ENCODE measurements around the gene CALML6.

CALML6 gene

DNA sequence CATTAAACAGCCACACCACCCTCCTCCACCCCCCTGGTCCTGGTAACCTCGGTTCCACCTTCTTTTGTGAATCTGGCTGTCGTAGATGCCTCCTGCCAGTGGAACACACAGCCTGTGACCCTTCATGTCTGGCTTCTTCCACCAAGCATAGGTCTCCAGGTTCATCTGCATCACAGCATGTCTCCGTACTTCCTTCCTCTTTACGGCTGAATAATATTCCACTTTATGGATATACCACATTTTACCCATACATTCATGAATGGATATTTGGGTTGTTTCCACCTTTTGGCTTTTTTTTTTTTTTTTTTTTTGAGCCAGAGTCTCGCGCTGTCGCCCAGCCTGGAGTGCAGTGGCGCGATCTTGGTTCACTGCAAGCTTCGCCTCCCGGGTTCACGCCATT is 11.8 kb upstream of the CALML6 start:
- no peak overlapping the region for H3K4me3 ChIP-seq (replicated peaks; ENCODE audit: low read depth, low read length)
- TF ChIP-seq, protein P1, sequence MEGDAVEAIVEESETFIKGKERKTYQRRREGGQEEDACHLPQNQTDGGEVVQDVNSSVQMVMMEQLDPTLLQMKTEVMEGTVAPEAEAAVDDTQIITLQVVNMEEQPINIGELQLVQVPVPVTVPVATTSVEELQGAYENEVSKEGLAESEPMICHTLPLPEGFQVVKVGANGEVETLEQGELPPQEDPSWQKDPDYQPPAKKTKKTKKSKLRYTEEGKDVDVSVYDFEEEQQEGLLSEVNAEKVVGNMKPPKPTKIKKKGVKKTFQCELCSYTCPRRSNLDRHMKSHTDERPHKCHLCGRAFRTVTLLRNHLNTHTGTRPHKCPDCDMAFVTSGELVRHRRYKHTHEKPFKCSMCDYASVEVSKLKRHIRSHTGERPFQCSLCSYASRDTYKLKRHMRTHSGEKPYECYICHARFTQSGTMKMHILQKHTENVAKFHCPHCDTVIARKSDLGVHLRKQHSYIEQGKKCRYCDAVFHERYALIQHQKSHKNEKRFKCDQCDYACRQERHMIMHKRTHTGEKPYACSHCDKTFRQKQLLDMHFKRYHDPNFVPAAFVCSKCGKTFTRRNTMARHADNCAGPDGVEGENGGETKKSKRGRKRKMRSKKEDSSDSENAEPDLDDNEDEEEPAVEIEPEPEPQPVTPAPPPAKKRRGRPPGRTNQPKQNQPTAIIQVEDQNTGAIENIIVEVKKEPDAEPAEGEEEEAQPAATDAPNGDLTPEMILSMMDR (IDR thresholded peaks at IDR 0.05; ENCODE audit: low read length, missing control alignments), result no peak
- DNase-seq (ENCODE audit: low read depth), result no peak

- DNase-seq (ENCODE audit: low read depth), result peak; percentile 83
- H3K4me3 ChIP-seq (replicated peaks; ENCODE audit: low read depth, low read length), result no peak overlapping the region
- TF ChIP-seq, protein P1 (IDR thresholded peaks at IDR 0.05; ENCODE audit: low read length, missing control alignments), result no peak
Measured at GRCh38 chr1:1906185-1907097, 8.6 kb upstream of the CALML6 start.

DNA sequence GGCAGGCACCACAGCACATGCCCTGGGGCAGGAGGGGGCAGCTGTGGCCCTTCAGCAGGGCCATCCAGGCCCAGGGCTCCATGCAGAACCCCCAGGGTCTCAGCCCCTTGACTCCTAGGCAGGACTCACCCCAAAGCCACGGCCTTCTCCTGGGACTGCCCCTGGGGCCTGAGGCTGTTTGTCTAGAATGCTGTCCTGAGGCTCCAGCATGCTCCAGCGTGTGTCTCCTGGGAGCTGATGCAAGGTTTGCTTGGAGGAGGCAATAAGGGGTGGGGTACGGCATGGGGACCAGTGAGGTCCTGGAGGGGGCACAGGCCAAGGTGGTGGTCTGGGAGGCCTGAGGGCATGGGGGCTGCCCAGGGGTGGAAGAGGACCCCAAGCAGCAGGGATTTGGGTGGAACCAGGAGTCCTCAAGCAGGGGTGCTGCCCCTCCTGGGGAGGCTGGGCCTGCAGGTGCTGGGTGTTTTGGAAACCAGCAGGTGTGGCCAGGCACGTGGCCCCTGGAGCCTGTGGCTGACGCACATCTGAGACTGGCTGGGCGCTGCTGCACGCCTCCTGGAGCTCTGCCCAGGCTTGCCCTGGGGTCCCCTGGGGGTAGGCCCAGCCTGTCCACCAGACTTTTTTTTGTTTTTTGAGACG is 7.8 kb upstream of the CALML6 start:
- no peak overlapping the region for H3K4me3 ChIP-seq (replicated peaks; ENCODE audit: low read depth, low read length)
- no peak for DNase-seq (ENCODE audit: low read depth)
- TF ChIP-seq, protein P1 (IDR thresholded peaks at IDR 0.05; ENCODE audit: low read length, missing control alignments), result no peak

- DNase-seq (ENCODE audit: low read depth), result no peak
- H3K4me3 ChIP-seq (replicated peaks; ENCODE audit: low read depth, low read length), result peak overlapping the region; percentile 64
- TF ChIP-seq, protein P1 (IDR thresholded peaks at IDR 0.05; ENCODE audit: low read length, missing control alignments), result no peak
Measured at GRCh38 chr1:1908506-1908791, 6.6 kb upstream of the CALML6 start.

DNA sequence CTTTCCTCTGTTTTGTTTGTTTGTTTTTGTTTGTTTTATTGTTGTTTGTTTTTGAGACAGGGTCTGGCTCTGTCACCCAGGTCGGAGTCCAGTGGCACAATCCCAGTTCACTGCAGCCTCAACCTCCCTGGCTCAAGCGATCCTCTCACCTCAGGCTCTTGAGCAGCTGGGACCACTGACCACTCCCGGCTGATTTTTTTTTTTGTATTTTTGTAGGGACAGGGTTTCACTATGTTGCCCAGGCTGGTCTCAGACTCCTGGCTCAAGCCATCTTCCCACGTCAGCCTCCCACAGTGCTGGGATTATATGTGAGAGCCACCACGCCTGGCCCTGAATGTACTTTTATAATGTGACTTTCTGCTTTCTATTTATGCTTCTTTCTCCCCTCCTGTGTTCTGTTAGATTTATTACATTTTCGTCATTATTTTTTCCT is 5.0 kb upstream of the CALML6 start:
- no peak for DNase-seq (ENCODE audit: low read depth)
- H3K4me3 ChIP-seq (replicated peaks; ENCODE audit: low read depth, low read length), result peak overlapping the region; percentile 53
- TF ChIP-seq, protein P1 (IDR thresholded peaks at IDR 0.05; ENCODE audit: low read length, missing control alignments), result no peak

DNA sequence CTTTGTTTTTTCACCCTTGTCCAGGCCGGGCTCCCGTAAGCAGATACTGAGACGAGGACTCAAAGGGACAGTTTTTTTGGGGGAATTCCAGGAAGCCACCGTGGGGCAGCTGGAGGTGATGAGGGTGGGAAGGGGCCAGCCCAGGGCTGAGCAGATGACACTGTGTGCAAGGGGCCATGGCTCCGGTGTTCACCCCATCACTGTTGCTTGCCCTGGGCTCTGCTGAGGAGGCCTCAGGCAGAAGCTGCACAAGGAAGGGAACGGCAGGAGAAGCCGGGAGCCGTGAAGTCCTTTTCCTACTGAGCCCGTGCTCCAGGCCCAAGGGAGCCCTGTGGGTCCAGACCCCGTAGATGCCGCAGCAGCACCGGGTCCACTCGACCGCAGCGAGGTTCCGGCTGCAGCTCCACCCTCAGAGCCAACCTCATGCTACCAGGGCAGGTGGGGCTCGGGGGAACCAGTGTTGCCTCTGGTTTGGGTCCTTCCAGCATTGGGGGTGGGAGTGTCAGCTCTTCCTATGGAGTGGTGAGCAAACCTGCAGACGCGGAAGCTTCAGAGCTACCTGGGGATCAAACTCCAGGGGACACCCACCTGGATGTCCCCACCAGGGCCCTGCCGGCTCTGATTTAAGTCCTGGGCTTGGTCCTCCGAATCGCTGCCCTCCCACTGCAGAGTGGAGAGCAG is 4.3 kb upstream of the CALML6 start:
- H3K4me3 ChIP-seq (replicated peaks; ENCODE audit: low read depth, low read length), result no peak overlapping the region
- no peak for DNase-seq (ENCODE audit: low read depth)
- TF ChIP-seq, protein P1 (IDR thresholded peaks at IDR 0.05; ENCODE audit: low read length, missing control alignments), result no peak

All from fibroblast of pulmonary artery (primary cell).